C4-2B (cell line): ENCODE data around the gene SLC26A4.

Source experiments
- H3K27ac ChIP-seq: fragments of 450-650 bp; 2 replicates; pipeline ENCODE4 v1.5.1; 2017
- CTCF ChIP-seq: fragments of 450-650 bp; conservative IDR thresholded peaks from 2 replicates; pipeline ENCODE4 v1.5.1; 2017; ENCODE audit warnings: mild to moderate bottlenecking
- ZFX ChIP-seq: fragments of 450-650 bp; IDR thresholded peaks from 2 replicates; pipeline ENCODE4 v1.6.1; 2017

Gene SLC26A4

GRCh38 chr7:107660381-107661080 is at the start of gene SLC26A4:
Gene SLC26A4, plus strand, starts transcription at chr7:107660828. Its CDS starts 814 bp downstream, at chr7:107661642.
- TF ChIP-seq ZFX (no peak), CTCF (no peak)

GRCh38 chr7:107613439-107613838 is 47.2 kb upstream of the SLC26A4 start:
- TF ChIP-seq ZFX: no peak
- TF ChIP-seq CTCF: no peak
- peak overlapping the region; percentile 75; the same call in 1 of the 2 replicates for H3K27ac ChIP-seq

More at GRCh38 chr7:107660381-107661080, at the start of gene SLC26A4:
- H3K27ac ChIP-seq: peak within 1 kb of the TSS; percentile 37

GRCh38 chr7:107613948-107614347 is 46.7 kb upstream of the SLC26A4 start:
- peak overlapping the region; percentile 75; the same call in 1 of the 2 replicates for H3K27ac ChIP-seq
- no peak for TF ChIP-seq CTCF
- no peak for TF ChIP-seq ZFX

- H3K27ac ChIP-seq: peak overlapping the region; percentile 90; the same call in 1 of the 2 replicates
- TF ChIP-seq ZFX (no peak), CTCF (no peak)
These were observed 46.2 kb upstream of the SLC26A4 start for GRCh38 chr7:107614425-107614824.

GRCh38 chr7:107615910-107616680 is 44.5 kb upstream of the SLC26A4 start:
- TF ChIP-seq CTCF (no peak), ZFX (no peak)

GRCh38 chr7:107622429-107622828 is 38.2 kb upstream of the SLC26A4 start:
- H3K27ac ChIP-seq: peak overlapping the region; percentile 62; the same call in 1 of the 2 replicates
- no peak for TF ChIP-seq CTCF
- TF ChIP-seq ZFX: no peak

More at GRCh38 chr7:107615910-107616680, 44.5 kb upstream of the SLC26A4 start:
- H3K27ac ChIP-seq: peak overlapping the region; percentile 90

GRCh38 chr7:107622894-107623293 is 37.7 kb upstream of the SLC26A4 start:
- TF ChIP-seq CTCF (no peak), ZFX (no peak)
- peak overlapping the region; percentile 62; the same call in 1 of the 2 replicates for H3K27ac ChIP-seq
